HG03565 (cell line): ENCODE measurements around the gene B4GALT3.

ENCODE experiments used
- ATAC-seq: cut with Tn5 transposase; IDR thresholded peaks from one replicate; pipeline ENCODE4 v1.9.1; 2021; ENCODE audit warnings: mild to moderate bottlenecking, moderate library complexity; ENCODE audit not compliant: unreplicated experiment

Gene B4GALT3

DNA sequence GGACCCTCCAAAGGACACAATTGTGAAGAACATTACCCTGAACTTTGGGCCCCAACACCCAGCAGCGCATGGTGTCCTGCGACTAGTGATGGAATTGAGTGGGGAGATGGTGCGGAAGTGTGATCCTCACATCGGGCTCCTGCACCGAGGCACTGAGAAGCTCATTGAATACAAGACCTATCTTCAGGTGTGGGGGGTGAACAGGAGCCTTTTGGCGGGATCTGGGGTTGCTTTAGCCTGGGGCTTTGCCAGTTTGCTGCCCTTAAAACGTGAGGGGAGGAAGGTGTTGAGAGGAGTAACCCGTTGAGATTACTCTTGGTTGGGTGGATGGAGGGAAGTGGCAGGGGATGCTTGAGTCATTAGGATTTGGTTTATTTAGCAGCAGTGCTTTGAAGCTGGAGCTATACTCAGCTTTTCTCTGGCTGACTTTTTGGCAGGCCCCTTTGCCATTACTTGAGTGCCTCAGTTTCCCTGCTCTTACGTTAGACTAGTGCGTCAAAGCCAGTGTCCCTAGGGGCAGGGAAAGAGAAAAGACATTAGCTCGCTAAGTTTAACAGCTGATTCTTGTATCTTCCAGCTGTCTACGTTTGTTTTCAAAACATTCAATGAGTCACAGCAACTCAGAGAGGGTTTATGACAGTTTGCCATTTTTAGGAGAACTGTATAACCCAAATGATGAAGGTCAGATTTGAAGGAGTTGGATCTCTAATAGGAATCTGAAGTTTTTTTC, 29.3 kb upstream of the B4GALT3 start:
- no peak for ATAC-seq

GRCh38 chr1:161201836-161202712, 24.8 kb upstream of the B4GALT3 start, which contains the start of gene NDUFS2:
NDUFS2 (plus strand) TSS chr1:161202367; CDS start chr1:161202386, 19 bp downstream.
- peak; percentile 90 for ATAC-seq

- ATAC-seq = no peak
These were observed 23.9 kb upstream of the B4GALT3 start for GRCh38 chr1:161200992-161201835.

DNA sequence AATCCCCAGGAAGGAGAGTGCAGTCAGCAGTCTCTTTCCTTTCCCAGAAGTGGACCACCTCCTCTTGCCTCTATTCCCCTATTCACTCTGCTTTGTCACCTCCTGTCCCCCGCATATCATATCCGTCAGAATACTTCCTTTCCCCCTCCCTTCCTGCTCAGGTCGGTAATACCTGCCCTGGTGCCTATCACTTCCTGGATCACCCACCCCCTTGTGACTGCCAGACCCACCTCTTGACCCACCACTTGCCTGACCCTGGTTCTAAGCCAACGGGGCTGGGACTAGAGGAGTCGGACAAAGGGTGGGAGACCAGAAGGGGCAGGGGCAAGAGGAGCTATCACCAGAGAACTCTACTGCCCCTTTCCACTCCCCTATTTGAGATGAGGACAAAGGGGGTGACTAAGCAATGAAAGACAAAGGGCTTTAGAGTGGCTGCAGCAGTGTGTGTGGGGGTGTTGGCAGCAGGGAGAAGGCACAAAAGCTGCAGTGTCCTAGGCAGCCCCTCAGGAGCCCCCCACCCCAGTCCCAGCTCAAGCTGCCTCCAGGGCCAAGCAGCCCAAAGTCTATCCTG, 23.2 kb upstream of the B4GALT3 start:
- no peak for ATAC-seq

- no peak for ATAC-seq
These were observed 22.3 kb upstream of the B4GALT3 start for GRCh38 chr1:161199506-161200139.

DNA sequence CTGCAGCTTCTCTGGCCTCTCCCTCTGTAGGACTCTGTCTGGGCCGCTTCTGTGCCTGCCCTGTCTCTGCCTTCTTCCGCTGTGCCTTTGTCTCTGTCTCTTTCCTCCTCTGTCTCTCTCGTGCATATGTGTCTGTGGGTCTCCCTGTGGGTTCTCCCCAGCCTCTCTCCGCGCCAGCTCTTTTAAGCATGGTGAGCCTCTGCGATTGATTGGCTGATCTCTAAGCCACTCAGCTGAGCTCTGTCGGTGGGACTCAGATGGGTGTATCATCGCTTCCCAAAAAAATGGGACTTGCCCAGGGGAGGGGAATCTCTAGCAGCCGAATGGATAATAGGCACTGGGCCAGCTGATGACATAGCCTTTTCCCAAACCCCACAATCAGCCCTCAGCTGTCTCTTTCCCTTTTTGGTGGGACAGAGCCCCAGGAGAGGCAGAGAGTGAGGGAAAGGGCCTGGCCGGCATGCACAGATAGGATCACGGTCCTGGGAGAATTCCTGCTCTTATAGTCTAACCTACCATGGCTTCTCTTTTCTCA, 21.7 kb upstream of the B4GALT3 start, which contains the start of gene ADAMTS4:
TSS of gene ADAMTS4 (minus strand) at position 158 of the 535 bp plus-strand sequence. CDS start 427 bp downstream, outside the sequence.
- ATAC-seq = no peak

- ATAC-seq = no peak
These were observed 21.0 kb upstream of the B4GALT3 start for GRCh38 chr1:161198194-161198896.

- ATAC-seq = no peak
These were observed 20.4 kb upstream of the B4GALT3 start for GRCh38 chr1:161197560-161198193.

DNA sequence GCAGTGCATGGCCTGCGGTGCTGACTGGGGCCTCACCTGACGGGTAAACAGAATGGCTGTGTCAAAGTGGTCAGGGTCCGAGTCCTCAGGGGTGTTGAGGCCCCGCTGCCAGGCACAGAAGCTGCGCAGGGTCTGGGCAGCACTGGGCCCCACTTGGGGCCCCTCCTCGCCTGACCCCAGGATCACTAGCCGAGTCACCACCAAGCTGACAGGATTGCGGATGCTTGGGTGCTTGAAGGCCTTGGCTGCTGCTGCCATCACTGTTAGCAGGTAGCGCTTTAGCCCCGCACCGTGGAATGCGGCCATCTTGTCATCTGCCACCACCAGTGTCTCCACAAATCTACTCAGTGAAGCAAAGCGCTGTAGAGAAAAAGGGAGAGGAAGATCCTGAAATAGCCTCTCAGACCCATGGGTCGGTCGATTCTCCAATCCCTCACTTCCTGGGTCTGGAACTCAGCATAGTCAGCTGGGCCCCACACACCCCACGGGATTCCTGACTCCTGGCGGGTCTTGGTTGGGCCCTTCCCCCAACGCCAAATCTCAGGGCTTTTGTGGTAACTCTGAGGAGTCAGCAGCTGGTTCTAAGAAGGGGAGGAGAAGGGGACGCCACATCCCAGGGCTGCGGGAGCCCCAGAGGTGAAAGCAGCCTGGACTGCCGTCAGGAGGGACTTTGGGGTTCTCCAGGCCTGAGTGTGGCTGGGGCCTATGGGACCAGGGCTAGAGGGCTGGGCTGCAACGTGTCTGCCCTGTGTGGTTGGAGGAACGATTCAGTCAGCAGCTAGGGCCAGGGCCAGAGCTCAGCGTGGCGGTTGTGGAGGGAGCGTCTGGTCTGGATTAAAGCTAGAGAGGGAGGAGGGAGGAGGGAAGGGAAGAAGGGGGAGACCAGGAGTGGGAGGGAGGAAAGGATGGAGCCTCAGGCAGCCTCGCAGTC, 19.5 kb upstream of the B4GALT3 start:
- no peak for ATAC-seq

- ATAC-seq = no peak
These were observed 18.8 kb upstream of the B4GALT3 start for GRCh38 chr1:161196111-161196510.

- no peak for ATAC-seq
These were observed 17.9 kb upstream of the B4GALT3 start for GRCh38 chr1:161195171-161195570.

DNA sequence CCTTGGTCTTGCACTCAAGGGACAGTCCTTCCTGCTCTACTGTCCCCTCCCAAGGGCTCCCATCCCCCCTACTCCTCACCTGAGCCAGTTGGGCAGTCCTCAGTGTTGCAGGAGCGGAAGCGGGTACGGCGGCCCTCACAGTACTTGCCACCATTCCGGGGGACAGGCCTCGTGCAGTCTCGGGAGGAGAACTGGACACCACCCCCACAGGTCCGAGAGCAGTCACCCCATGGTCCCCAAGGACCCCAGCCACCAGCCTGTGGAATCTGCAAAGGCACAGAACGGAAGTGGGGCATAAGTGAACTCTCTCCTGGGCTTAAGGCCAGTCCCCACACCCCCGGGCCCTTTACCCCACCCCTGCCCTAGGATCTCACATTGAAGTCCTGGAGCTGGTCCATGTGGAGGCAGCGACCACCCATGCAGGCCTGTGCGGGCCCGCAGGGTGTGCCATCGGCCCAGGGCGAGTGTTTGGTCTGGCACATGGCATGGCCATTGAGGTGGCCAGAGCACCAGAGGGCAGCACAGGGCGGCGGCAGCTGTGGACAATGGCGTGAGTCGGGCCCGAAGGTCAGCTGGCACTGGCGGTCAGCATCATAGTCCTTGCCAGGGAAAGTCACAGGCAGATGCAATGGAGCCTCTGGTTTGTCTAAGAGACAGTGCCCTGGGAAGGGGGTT, 16.4 kb upstream of the B4GALT3 start:
- ATAC-seq = no peak

- no peak for ATAC-seq
These were observed 15.5 kb upstream of the B4GALT3 start for GRCh38 chr1:161192476-161193465.

- no peak for ATAC-seq
These were observed 14.7 kb upstream of the B4GALT3 start for GRCh38 chr1:161191971-161192370.

- no peak for ATAC-seq
These were observed 13.7 kb upstream of the B4GALT3 start for GRCh38 chr1:161190962-161191521.

- ATAC-seq = no peak
These were observed 11.7 kb upstream of the B4GALT3 start for GRCh38 chr1:161189036-161189435.
